GM12878 (cell line): ENCODE data around the gene SRXN1. TPM values are rescaled to one million over a fixed set of nuclear protein-coding genes. Genes with fewer than 3 reads are reported as not detected.

Experiments used
- ATAC-seq: fragments of 200-7000 bp; cut with Tn5 transposase; 3 replicates; pipeline ENCODE4 v1.9.1; 2020; ENCODE audit warnings: mild to moderate bottlenecking, moderate library complexity
- BruUV-seq: library from RNA; stranded (reverse); fragments of 400-500 nt; replicated peaks from 2 replicates; lab custom pipeline; 2021; lab: Mats Ljungman, UMichigan
- CTCF ChIA-PET: fragments of 300-600 bp; sonication (Branson Sonifier 250); formaldehyde crosslinking; extraction: SDS; loops from one replicate; lab custom pipeline; 2021; ENCODE audit warnings: inconsistent platforms; lab: Yijun Ruan, JAX
- POLR2A ChIA-PET: fragments of 350-600 bp; formaldehyde crosslinking; extraction: SDS; loops from one replicate; lab custom pipeline; 2021; ENCODE audit warnings: inconsistent platforms; lab: Charles Lee
- RAD21 ChIA-PET: fragments of 300-600 bp; sonication (Branson Sonifier 250); formaldehyde crosslinking; loops from one replicate; lab custom pipeline; 2023; ENCODE audit warnings: antibody characterized with exemption; ENCODE audit not compliant: unreplicated experiment; lab: Charles Lee
- SMC1A ChIA-PET: fragments of 300-600 bp; sonication (Branson Sonifier 250); formaldehyde crosslinking; loops from one replicate; lab custom pipeline; 2023; ENCODE audit not compliant: unreplicated experiment, uncharacterized antibody; lab: Charles Lee
- DNase-seq: peaks from one replicate; pipeline ENCODE4 v3.0.0-alpha.2; 2011; ENCODE audit warnings: low read depth, low spot score
- FAIRE-seq: peaks from 3 replicates; lab custom pipeline; 2011; peaks lifted over from hg19 to GRCh38; lab: Jason Lieb, UNC
- H2AFZ ChIP-seq: 2 replicates; pipeline ENCODE4 v1.6.0; 2011; ENCODE audit warnings: low read depth, low read length, control low read depth; ENCODE audit not compliant: control insufficient read depth
- H3K27ac ChIP-seq: 2 replicates; pipeline ENCODE4 v1.5.1; 2011; ENCODE audit warnings: control low read depth; ENCODE audit not compliant: control insufficient read depth, insufficient read depth
- H3K27me3 ChIP-seq, 2 experiments: replicated peaks in 1 of 2; 2 replicates each; pipeline versions ENCODE4 v1.6.0 to v1.6.1; 2011; ENCODE audit warnings: low read length in 1 of 2; ENCODE audit not compliant: control insufficient read depth in 2 of 2, insufficient read depth in 2 of 2
- H3K36me3 ChIP-seq, 2 experiments: 2 replicates each; pipeline ENCODE4 v1.5.1; 2011; ENCODE audit warnings: low read length in 1 of 2; ENCODE audit not compliant: control insufficient read depth in 2 of 2, insufficient read depth in 2 of 2
- H3K4me1 ChIP-seq: 2 replicates; pipeline ENCODE4 v1.6.1; 2011; ENCODE audit warnings: mild to moderate bottlenecking, low read length, moderate library complexity, mixed read lengths; ENCODE audit not compliant: control insufficient read depth, insufficient read depth
- H3K4me2 ChIP-seq: 2 replicates; pipeline ENCODE4 v1.6.0; 2011; ENCODE audit warnings: control low read depth; ENCODE audit not compliant: control insufficient read depth, insufficient read depth
- H3K4me3 ChIP-seq: fragments of 200-600 bp; sonication (generic); 2 replicates; pipeline ENCODE4 v1.5.1; 2016
- H3K79me2 ChIP-seq: 2 replicates; pipeline ENCODE4 v1.6.0; 2011; ENCODE audit warnings: low read length; ENCODE audit not compliant: control insufficient read depth, insufficient read depth
- H3K9ac ChIP-seq: 2 replicates; pipeline ENCODE4 v1.8.0; 2011; ENCODE audit warnings: low read length, control low read depth, mixed read lengths; ENCODE audit not compliant: control insufficient read depth, insufficient read depth
- H3K9me3 ChIP-seq: replicated peaks from 3 replicates; pipeline ENCODE4 v1.5.1; 2011; ENCODE audit warnings: mild to moderate bottlenecking, low read length; ENCODE audit not compliant: control insufficient read depth, insufficient read depth
- H4K20me1 ChIP-seq: 2 replicates; pipeline ENCODE4 v1.6.0; 2011; ENCODE audit not compliant: control insufficient read depth, insufficient read depth
- ASH2L ChIP-seq: fragments of 300-600, 200-600 bp; sonication (generic); IDR thresholded peaks from 2 replicates; pipeline ENCODE4 v1.6.1; 2017; ENCODE audit warnings: low read depth, mild to moderate bottlenecking, borderline replicate concordance
- CHD1 ChIP-seq: IDR thresholded peaks from 2 replicates; pipeline ENCODE4 v1.6.1; 2012; ENCODE audit warnings: low read depth, low read length, improper control_type of control experiment
- HCFC1 ChIP-seq: fragments of 150-350 bp; IDR thresholded peaks from 2 replicates; pipeline ENCODE4 v1.6.1; 2014; ENCODE audit warnings: low read length
- HDAC6 ChIP-seq: fragments of 200-600 bp; sonication (generic); IDR thresholded peaks from one replicate; pipeline ENCODE4 v1.8.0; 2017; ENCODE audit warnings: antibody characterized with exemption; ENCODE audit not compliant: unreplicated experiment
- MEF2B ChIP-seq: fragments of 450-650 bp; IDR thresholded peaks from 2 replicates; pipeline ENCODE4 v1.6.1; 2018; ENCODE audit warnings: mild to moderate bottlenecking, moderate library complexity; ENCODE audit not compliant: partially characterized antibody, poor library complexity, severe bottlenecking
- PAX8 ChIP-seq: fragments of 450-650 bp; IDR thresholded peaks from 2 replicates; pipeline ENCODE4 v1.6.1; 2017; ENCODE audit warnings: mild to moderate bottlenecking, moderate library complexity
- POU2F2 ChIP-seq: IDR thresholded peaks from 3 replicates; pipeline ENCODE4 v1.6.1; 2011; ENCODE audit warnings: low read depth, mild to moderate bottlenecking, low read length, borderline replicate concordance
- RAD21 ChIP-seq: IDR thresholded peaks from 2 replicates; pipeline ENCODE4 v1.6.1; 2011; ENCODE audit warnings: mild to moderate bottlenecking, low read depth, low read length, moderate library complexity; ENCODE audit not compliant: insufficient read depth
- TAF1 ChIP-seq: IDR thresholded peaks from 2 replicates; pipeline ENCODE4 v1.6.1; 2011; ENCODE audit warnings: mild to moderate bottlenecking, low read depth, low read length, borderline replicate concordance
- WGBS: methylation state at CpG from one replicate; pipeline ENCODE4 v1.1.6; 2016; ENCODE audit warnings: low lambda C conversion rate; ENCODE audit not compliant: insufficient replicate concordance, insufficient coverage; ENCODE audit errors: missing lambda C conversion rate; 5-methylcytosine and 5-hydroxymethylcytosine counted together
- in situ Hi-C: fragments of 300-500 bp; cut with MboI; formaldehyde crosslinking; loops from 9 replicates; pipeline ENCODE4 v1.14.3; 2018; ENCODE audit warnings: mixed read lengths
- intact Hi-C: fragments of 100-400 bp; cut with micrococcal nuclease; formaldehyde crosslinking; loops from one replicate; pipeline ENCODE4 v1.14.2; 2022; ENCODE audit not compliant: unreplicated experiment
- polyA plus RNA-seq, 11 experiments: library from polyadenylated mRNA; depleted of rRNA in 4 of 11; unstranded in 6 of 11; stranded (reverse) in 5 of 11; fragments of >200 nt; fragmentation: Nextera tagmentation in 4 of 11; fragmentation: Illumina TruSeq in 1 of 11; extraction: Ambion mirVana in 4 of 11; extraction: Trizol in 1 of 11; gene quantifications; 1 replicate in 1 of 11; 2 replicates in 10 of 11; pipeline versions ENCODE4 v1.2.1 to v1.2.3, GENCODE V29; 2011 to 2016; ENCODE audit warnings: inconsistent platforms in 2 of 11, missing spikeins in 2 of 11, low read depth in 1 of 11
- total RNA-seq, 4 experiments: library from RNA; depleted of rRNA in 3 of 4; stranded (reverse); fragments of >200 nt in 3 of 4; fragmentation: Illumina TruSeq in 1 of 4; extraction: Trizol in 1 of 4; gene quantifications; 2 replicates each; pipeline versions ENCODE4 v1.2.1 to v1.2.3, GENCODE V29; 2013 to 2021
- TF ChIP-seq, protein P1 (sequence below): fragments of 450-650 bp; IDR thresholded peaks from 2 replicates; pipeline ENCODE4 v1.6.1; 2017; ENCODE audit warnings: mild to moderate bottlenecking
- TF ChIP-seq, protein P2 (sequence below): IDR thresholded peaks from 2 replicates; pipeline ENCODE4 v1.6.1; 2012; ENCODE audit warnings: low read length, inconsistent platforms
- TF ChIP-seq, protein P3 (sequence below): IDR thresholded peaks from 2 replicates; pipeline ENCODE4 v1.6.1; 2011; ENCODE audit warnings: mild to moderate bottlenecking, low read depth, low read length, moderate library complexity; ENCODE audit not compliant: insufficient replicate concordance
- TF ChIP-seq, protein P4 (sequence below): fragments of 450-650 bp; formaldehyde crosslinking; IDR thresholded peaks from 2 replicates; pipeline ENCODE4 v1.4.0; 2020; ENCODE audit warnings: mild to moderate bottlenecking, moderate library complexity

Gene SRXN1
- total and polyA plus RNA-seq, 10 of the 15 experiments (the other 5 are each of a cell fraction or from before 2014, with no cell fraction given), result 4.1 to 20.5 (median 15.6) TPM

DNA sequence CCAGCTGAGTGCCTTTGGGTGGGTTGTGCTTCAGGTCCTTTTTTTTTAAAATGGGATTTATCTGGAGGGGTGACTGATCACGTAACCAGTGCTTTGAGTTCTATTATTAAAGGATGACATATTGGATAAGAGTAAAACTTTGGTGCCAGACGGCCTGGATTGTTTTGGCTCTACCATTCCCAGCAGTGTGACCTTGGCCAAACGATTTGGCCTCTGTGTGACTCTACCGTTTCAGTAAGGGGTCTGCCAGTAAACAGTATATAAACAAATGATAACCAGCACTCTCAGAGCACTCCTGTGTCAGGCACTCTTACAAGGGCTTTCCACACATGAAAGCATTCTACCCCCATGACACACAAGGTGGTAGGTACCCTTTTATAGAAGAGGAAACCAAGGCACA, 13.9 kb upstream of the SRXN1 start:
- Histone ChIP-seq H3K9me3 (no peaks in the 10 kb centered on the region), H3K27ac (no peak overlapping the region), H2AFZ (no peak overlapping the region), H3K36me3 (no peaks in the 10 kb centered on the region), H4K20me1 (no peaks in the 10 kb centered on the region), H3K4me2 (no peak overlapping the region), H3K4me1 (no peaks in the 10 kb centered on the region), H3K79me2 (no peaks in the 10 kb centered on the region), H3K27me3 (peaks cover 3 to 6% of the 10 kb centered on the region in 2 experiments), H3K9ac (no peak overlapping the region), H3K4me3 (no peak overlapping the region)
- ATAC-seq, result no peak
- no peak for FAIRE-seq
- CTCF ChIA-PET, result interaction anchor here (0.8 to 2.7 kb wide), 30 partner anchors 9 to 315 kb away, joined by 3 to 38 read pairs (median 5); partner anchors contain the start of genes FAM110A, SCRT2 and SRXN1
- SMC1A ChIA-PET, result interaction anchor here (0.6 to 2.5 kb wide), 10 partner anchors 15 to 123 kb away, joined by 3 to 20 read pairs (median 3); no protein-coding TSS in a partner anchor
- intact Hi-C loops (loop anchor here (1.0 to 5.0 kb wide), 2 partner anchors 106 to 315 kb away; no protein-coding TSS in a partner anchor), in situ Hi-C loops (no loop called here)
- POLR2A ChIA-PET, result no interaction called here
- no peak for DNase-seq
- 27% methylated on average over 4 of the region's 4 CpGs for WGBS
- no TSS peak for BruUV-seq
- RAD21 ChIA-PET, result interaction anchor here (0.7 to 2.0 kb wide), 7 partner anchors 10 to 312 kb away, joined by 4 to 10 read pairs (median 6); partner anchors contain the start of gene SRXN1
- TF ChIP-seq HCFC1, result no peak
- TF ChIP-seq, protein P1, sequence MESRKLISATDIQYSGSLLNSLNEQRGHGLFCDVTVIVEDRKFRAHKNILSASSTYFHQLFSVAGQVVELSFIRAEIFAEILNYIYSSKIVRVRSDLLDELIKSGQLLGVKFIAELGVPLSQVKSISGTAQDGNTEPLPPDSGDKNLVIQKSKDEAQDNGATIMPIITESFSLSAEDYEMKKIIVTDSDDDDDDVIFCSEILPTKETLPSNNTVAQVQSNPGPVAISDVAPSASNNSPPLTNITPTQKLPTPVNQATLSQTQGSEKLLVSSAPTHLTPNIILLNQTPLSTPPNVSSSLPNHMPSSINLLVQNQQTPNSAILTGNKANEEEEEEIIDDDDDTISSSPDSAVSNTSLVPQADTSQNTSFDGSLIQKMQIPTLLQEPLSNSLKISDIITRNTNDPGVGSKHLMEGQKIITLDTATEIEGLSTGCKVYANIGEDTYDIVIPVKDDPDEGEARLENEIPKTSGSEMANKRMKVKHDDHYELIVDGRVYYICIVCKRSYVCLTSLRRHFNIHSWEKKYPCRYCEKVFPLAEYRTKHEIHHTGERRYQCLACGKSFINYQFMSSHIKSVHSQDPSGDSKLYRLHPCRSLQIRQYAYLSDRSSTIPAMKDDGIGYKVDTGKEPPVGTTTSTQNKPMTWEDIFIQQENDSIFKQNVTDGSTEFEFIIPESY, result no peak
- TF ChIP-seq MEF2B, result no peak
- TF ChIP-seq HDAC6, result no peak
- TF ChIP-seq, protein P2, sequence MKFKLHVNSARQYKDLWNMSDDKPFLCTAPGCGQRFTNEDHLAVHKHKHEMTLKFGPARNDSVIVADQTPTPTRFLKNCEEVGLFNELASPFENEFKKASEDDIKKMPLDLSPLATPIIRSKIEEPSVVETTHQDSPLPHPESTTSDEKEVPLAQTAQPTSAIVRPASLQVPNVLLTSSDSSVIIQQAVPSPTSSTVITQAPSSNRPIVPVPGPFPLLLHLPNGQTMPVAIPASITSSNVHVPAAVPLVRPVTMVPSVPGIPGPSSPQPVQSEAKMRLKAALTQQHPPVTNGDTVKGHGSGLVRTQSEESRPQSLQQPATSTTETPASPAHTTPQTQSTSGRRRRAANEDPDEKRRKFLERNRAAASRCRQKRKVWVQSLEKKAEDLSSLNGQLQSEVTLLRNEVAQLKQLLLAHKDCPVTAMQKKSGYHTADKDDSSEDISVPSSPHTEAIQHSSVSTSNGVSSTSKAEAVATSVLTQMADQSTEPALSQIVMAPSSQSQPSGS, result no peak
- TF ChIP-seq PAX8, result no peak
- TF ChIP-seq CHD1, result no peak
- TF ChIP-seq ASH2L, result no peak
- TF ChIP-seq TAF1, result no peak
- TF ChIP-seq, protein P3, sequence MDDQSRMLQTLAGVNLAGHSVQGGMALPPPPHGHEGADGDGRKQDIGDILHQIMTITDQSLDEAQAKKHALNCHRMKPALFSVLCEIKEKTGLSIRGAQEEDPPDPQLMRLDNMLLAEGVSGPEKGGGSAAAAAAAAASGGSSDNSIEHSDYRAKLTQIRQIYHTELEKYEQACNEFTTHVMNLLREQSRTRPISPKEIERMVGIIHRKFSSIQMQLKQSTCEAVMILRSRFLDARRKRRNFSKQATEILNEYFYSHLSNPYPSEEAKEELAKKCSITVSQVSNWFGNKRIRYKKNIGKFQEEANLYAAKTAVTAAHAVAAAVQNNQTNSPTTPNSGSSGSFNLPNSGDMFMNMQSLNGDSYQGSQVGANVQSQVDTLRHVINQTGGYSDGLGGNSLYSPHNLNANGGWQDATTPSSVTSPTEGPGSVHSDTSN, result no peak
- no peak for TF ChIP-seq RAD21
- no peak for TF ChIP-seq POU2F2
- TF ChIP-seq, protein P4, sequence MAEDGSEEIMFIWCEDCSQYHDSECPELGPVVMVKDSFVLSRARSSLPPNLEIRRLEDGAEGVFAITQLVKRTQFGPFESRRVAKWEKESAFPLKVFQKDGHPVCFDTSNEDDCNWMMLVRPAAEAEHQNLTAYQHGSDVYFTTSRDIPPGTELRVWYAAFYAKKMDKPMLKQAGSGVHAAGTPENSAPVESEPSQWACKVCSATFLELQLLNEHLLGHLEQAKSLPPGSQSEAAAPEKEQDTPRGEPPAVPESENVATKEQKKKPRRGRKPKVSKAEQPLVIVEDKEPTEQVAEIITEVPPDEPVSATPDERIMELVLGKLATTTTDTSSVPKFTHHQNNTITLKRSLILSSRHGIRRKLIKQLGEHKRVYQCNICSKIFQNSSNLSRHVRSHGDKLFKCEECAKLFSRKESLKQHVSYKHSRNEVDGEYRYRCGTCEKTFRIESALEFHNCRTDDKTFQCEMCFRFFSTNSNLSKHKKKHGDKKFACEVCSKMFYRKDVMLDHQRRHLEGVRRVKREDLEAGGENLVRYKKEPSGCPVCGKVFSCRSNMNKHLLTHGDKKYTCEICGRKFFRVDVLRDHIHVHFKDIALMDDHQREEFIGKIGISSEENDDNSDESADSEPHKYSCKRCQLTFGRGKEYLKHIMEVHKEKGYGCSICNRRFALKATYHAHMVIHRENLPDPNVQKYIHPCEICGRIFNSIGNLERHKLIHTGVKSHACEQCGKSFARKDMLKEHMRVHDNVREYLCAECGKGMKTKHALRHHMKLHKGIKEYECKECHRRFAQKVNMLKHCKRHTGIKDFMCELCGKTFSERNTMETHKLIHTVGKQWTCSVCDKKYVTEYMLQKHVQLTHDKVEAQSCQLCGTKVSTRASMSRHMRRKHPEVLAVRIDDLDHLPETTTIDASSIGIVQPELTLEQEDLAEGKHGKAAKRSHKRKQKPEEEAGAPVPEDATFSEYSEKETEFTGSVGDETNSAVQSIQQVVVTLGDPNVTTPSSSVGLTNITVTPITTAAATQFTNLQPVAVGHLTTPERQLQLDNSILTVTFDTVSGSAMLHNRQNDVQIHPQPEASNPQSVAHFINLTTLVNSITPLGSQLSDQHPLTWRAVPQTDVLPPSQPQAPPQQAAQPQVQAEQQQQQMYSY (CRISPR knock-in tag), result no peak
